Trophoblast cell (in vitro differentiated cells and primary cell): Measurements from ENCODE around the gene GRAMD2B. TPM values are rescaled to one million over a fixed set of nuclear protein-coding genes. Genes with fewer than 3 reads are reported as not detected.

Source experiments
- DNase-seq, 2 donors: peaks; one replicate each; pipeline ENCODE4 v3.0.0-alpha.2; 2016
- H2AFZ ChIP-seq: 2 replicates; pipeline ENCODE4 v1.6.1; 2013; ENCODE audit warnings: low read length, moderate library complexity, mild to moderate bottlenecking; ENCODE audit not compliant: insufficient read depth, poor library complexity
- H2AK5ac ChIP-seq: 2 replicates; pipeline ENCODE4 v1.6.1; 2013; ENCODE audit warnings: mild to moderate bottlenecking, low read length
- H2BK120ac ChIP-seq: 2 replicates; pipeline ENCODE4 v1.6.1; 2013; ENCODE audit warnings: low read length, mild to moderate bottlenecking, moderate library complexity; ENCODE audit not compliant: insufficient read depth, poor library complexity
- H2BK12ac ChIP-seq: 2 replicates; pipeline ENCODE4 v1.6.1; 2013; ENCODE audit warnings: mild to moderate bottlenecking, low read length, moderate library complexity
- H2BK5ac ChIP-seq: 2 replicates; pipeline ENCODE4 v1.6.1; 2013; ENCODE audit warnings: low read length, low read depth, moderate library complexity, mild to moderate bottlenecking; ENCODE audit not compliant: poor library complexity
- H3K14ac ChIP-seq: 2 replicates; pipeline ENCODE4 v1.6.1; 2013; ENCODE audit warnings: mild to moderate bottlenecking, low read length
- H3K18ac ChIP-seq: 2 replicates; pipeline ENCODE4 v1.6.1; 2013; ENCODE audit warnings: mild to moderate bottlenecking, low read length
- H3K23ac ChIP-seq: 2 replicates; pipeline ENCODE4 v1.6.1; 2013; ENCODE audit warnings: low read length
- H3K27ac ChIP-seq: 2 replicates; pipeline ENCODE4 v1.5.1; 2013; ENCODE audit warnings: low read depth, mild to moderate bottlenecking, inconsistent platforms, low read length, moderate library complexity
- H3K27me3 ChIP-seq: 2 replicates; pipeline ENCODE4 v1.6.1; 2013; ENCODE audit warnings: inconsistent platforms, mild to moderate bottlenecking, low read length, moderate library complexity; ENCODE audit not compliant: insufficient read depth
- H3K36me3 ChIP-seq, 2 experiments: 1 replicate in 1 of 2; 2 replicates in 1 of 2; pipeline ENCODE4 v1.6.1; 2013; ENCODE audit warnings: low read length in 2 of 2, mild to moderate bottlenecking in 2 of 2, moderate library complexity in 1 of 2; ENCODE audit not compliant: insufficient read depth in 2 of 2, control insufficient read depth in 1 of 2
- H3K4ac ChIP-seq: 2 replicates; pipeline ENCODE4 v1.6.1; 2013; ENCODE audit warnings: low read depth, mild to moderate bottlenecking, low read length, moderate library complexity
- H3K4me1 ChIP-seq, 2 experiments: 1 replicate in 1 of 2; 2 replicates in 1 of 2; pipeline ENCODE4 v1.6.1; 2013; ENCODE audit warnings: low read length in 2 of 2, mild to moderate bottlenecking in 2 of 2, moderate library complexity in 1 of 2; ENCODE audit not compliant: insufficient read depth in 2 of 2, control insufficient read depth in 1 of 2
- H3K4me2 ChIP-seq: 2 replicates; pipeline ENCODE4 v1.6.1; 2013; ENCODE audit warnings: inconsistent platforms, mild to moderate bottlenecking, low read length, moderate library complexity
- H3K4me3 ChIP-seq: 2 replicates; pipeline ENCODE4 v1.5.1; 2013; ENCODE audit warnings: mild to moderate bottlenecking, low read depth, low read length, inconsistent platforms
- H3K79me1 ChIP-seq: one replicate; pipeline ENCODE4 v1.6.1; 2013; ENCODE audit warnings: low read length
- H3K79me2 ChIP-seq: 2 replicates; pipeline ENCODE4 v1.6.1; 2013; ENCODE audit warnings: low read length, mild to moderate bottlenecking; ENCODE audit not compliant: control insufficient read depth, insufficient read depth, poor library complexity
- H3K9ac ChIP-seq: 2 replicates; pipeline ENCODE4 v1.6.1; 2013; ENCODE audit warnings: mild to moderate bottlenecking, low read length
- H3K9me3 ChIP-seq: 2 replicates; pipeline ENCODE4 v1.6.1; 2013; ENCODE audit warnings: low read depth, mild to moderate bottlenecking, control low read depth, inconsistent platforms, low read length; ENCODE audit not compliant: insufficient read depth
- H4K12ac ChIP-seq: 2 replicates; pipeline ENCODE4 v1.6.1; 2013; ENCODE audit warnings: low read depth, mild to moderate bottlenecking, low read length, moderate library complexity
- H4K8ac ChIP-seq: 2 replicates; pipeline ENCODE4 v1.6.1; 2013; ENCODE audit warnings: low read depth, mild to moderate bottlenecking, low read length, moderate library complexity
- H4K91ac ChIP-seq: one replicate; pipeline ENCODE4 v1.6.1; 2013; ENCODE audit warnings: low read depth, mild to moderate bottlenecking, low read length, moderate library complexity
- WGBS: extraction: QIAGEN DNeasy Blood & Tissue Kit; methylation state at CpG from one replicate; pipeline ENCODE4 v1.1.7; 2013; ENCODE audit warnings: missing lambda C conversion rate; ENCODE audit not compliant: insufficient read length, insufficient coverage; ENCODE audit errors: extremely low coverage; 5-methylcytosine and 5-hydroxymethylcytosine counted together
- polyA plus RNA-seq: library from polyadenylated mRNA; stranded (reverse); fragments of 200-250 nt; gene quantifications from 2 replicates; pipeline ENCODE4 v1.2.3, GENCODE V29; 2013

GRAMD2B gene
- 98.6 and 107 TPM in 2 replicates for polyA plus RNA-seq

DNA sequence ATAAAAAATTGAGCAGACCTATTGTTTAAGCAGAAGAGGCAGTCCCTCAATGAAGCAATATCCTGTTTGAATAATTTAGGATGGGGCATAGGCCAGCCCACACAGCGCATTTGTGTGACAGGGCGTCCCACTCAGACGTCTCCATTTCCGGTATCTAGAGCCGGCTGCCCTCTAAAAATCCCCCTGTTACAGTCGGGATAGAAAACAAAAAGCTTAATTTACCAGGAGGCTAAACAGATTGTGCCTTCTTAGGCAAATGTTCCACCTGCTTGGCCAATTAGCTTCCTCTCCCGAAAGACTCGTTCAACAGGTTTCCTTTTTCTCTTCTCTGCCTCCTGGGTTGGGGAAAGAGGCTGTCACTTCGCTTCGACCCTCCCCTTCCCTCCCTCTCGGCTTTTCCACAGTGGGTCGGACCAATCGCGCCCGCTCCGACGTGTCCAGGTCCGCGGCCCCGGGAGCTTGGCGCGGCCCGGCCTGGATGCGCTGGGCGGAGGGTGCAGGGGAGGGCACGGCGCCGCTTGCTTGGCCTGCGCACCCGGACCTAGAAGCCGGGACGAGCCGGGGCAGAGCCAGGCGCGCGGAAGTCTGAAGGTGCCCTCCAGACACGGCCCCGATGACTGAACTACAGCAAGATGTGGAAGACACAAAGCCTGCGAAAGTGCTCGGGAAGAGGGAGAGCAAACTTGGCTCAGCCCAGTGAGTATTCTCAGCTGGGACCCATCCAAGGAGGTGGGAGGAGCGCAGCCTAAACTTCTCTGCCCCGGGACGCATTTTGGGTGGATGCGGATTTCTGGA is at the start of gene GRAMD2B:
Gene GRAMD2B, plus strand, starts transcription at position 416 of the 795 bp plus-strand sequence. Its CDS starts 198 bp downstream, at position 614.
- peaks cover 4% of the 10 kb centered on the region for H3K79me1 ChIP-seq
- peak within 1 kb of the TSS; percentile 12 for H4K91ac ChIP-seq
- H3K4ac ChIP-seq: no peak within 1 kb of the TSS
- no peak within 1 kb of the TSS for H2BK120ac ChIP-seq
- H4K8ac ChIP-seq: peak within 1 kb of the TSS; percentile 0
- no peak within 1 kb of the TSS for H2BK12ac ChIP-seq
- H2AK5ac ChIP-seq: no peak within 1 kb of the TSS
- H3K4me1 ChIP-seq: peaks cover 0 to 2% of the 10 kb centered on the region in 2 experiments
- WGBS: no CpG with 5 or more reads among the region's 44 CpGs
- no peaks in the 10 kb centered on the region for H3K9me3 ChIP-seq
- H3K4me3 ChIP-seq: peak within 1 kb of the TSS; percentile 86
- H3K27me3 ChIP-seq: no peaks in the 10 kb centered on the region
- peak within 1 kb of the TSS; percentile 68 for H3K27ac ChIP-seq
- H3K9ac ChIP-seq: peak within 1 kb of the TSS; percentile 89
- H3K4me2 ChIP-seq: peak within 1 kb of the TSS; percentile 65
- peaks cover 4% of the 10 kb centered on the region for H3K79me2 ChIP-seq
- H3K14ac ChIP-seq: peak within 1 kb of the TSS; percentile 2
- H3K36me3 ChIP-seq: peaks cover 0 to 3% of the 10 kb centered on the region in 2 experiments
- H2AFZ ChIP-seq: peak within 1 kb of the TSS; percentile 4
- peak within 1 kb of the TSS; percentile 1 for H4K12ac ChIP-seq
- peak; percentile 88 to 95 for DNase-seq
- peak within 1 kb of the TSS; percentile 4 for H2BK5ac ChIP-seq
- no peak within 1 kb of the TSS for H3K18ac ChIP-seq
- H3K23ac ChIP-seq: no peak within 1 kb of the TSS

- H2BK120ac ChIP-seq: no peak overlapping the region
- no peak overlapping the region for H2BK12ac ChIP-seq
- H3K4me1 ChIP-seq: peaks cover 8 to 13% of the 10 kb centered on the region in 2 experiments
- no peak overlapping the region for H3K14ac ChIP-seq
- H4K12ac ChIP-seq: no peak overlapping the region
- peaks cover 6% of the 10 kb centered on the region for H3K79me1 ChIP-seq
- no peak overlapping the region for H3K4ac ChIP-seq
- no peak overlapping the region for H4K91ac ChIP-seq
- no CpG with 5 or more reads among the region's 1 CpG for WGBS
- H3K36me3 ChIP-seq: peaks cover 0 to 2% of the 10 kb centered on the region in 2 experiments
- no peaks in the 10 kb centered on the region for H3K27me3 ChIP-seq
- no peak overlapping the region for H3K18ac ChIP-seq
- peaks cover 2% of the 10 kb centered on the region for H3K79me2 ChIP-seq
- H4K8ac ChIP-seq: no peak overlapping the region
- no peaks in the 10 kb centered on the region for H3K9me3 ChIP-seq
- H3K27ac ChIP-seq: no peak overlapping the region
- no peak overlapping the region for H2AK5ac ChIP-seq
- DNase-seq: no peak
- no peak overlapping the region for H3K4me3 ChIP-seq
- H3K4me2 ChIP-seq: no peak overlapping the region
- no peak overlapping the region for H3K9ac ChIP-seq
- H3K23ac ChIP-seq: no peak overlapping the region
- no peak overlapping the region for H2AFZ ChIP-seq
- no peak overlapping the region for H2BK5ac ChIP-seq
These were observed 49.1 kb upstream of the GRAMD2B start for GRCh38 chr5:126374109-126374416.

DNA sequence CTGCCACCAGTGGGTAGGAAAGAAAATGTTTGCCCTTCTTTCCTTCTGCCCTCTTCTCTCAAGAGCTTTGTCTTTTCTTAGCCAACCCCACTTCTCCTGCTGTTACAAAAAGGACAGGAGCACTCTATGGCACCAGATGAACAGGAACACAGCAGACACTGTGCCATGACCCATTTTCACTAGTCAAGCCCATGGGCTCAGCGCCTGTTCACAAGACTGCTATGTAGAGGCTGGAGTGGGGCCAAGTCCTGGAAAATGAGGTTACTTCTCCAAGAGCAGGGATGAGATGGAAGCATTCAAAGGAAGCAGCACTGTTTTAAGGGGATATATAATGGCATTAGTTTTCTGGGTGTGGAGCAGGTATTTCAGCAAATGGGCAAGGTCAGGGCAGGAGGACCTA is 46.8 kb upstream of the GRAMD2B start:
- no peak overlapping the region for H2AK5ac ChIP-seq
- H4K91ac ChIP-seq: peak overlapping the region; percentile 52
- H3K4ac ChIP-seq: no peak overlapping the region
- no peak overlapping the region for H3K9ac ChIP-seq
- H2BK12ac ChIP-seq: peak overlapping the region; percentile 51
- no peaks in the 10 kb centered on the region for H3K9me3 ChIP-seq
- H3K79me1 ChIP-seq: peaks cover 6% of the 10 kb centered on the region
- peaks cover 6 to 11% of the 10 kb centered on the region in 2 experiments for H3K4me1 ChIP-seq
- no peak overlapping the region for H3K18ac ChIP-seq
- no peak overlapping the region for H4K12ac ChIP-seq
- H2BK5ac ChIP-seq: no peak overlapping the region
- no peak overlapping the region for H3K4me2 ChIP-seq
- WGBS: no CpG with 5 or more reads among the region's 1 CpG
- H3K23ac ChIP-seq: no peak overlapping the region
- H3K27me3 ChIP-seq: no peaks in the 10 kb centered on the region
- no peak overlapping the region for H2AFZ ChIP-seq
- peaks cover 2% of the 10 kb centered on the region for H3K79me2 ChIP-seq
- H4K8ac ChIP-seq: no peak overlapping the region
- no peak overlapping the region for H3K14ac ChIP-seq
- no peak for DNase-seq
- H2BK120ac ChIP-seq: no peak overlapping the region
- no peak overlapping the region for H3K27ac ChIP-seq
- H3K36me3 ChIP-seq: peaks cover 0 to 2% of the 10 kb centered on the region in 2 experiments
- H3K4me3 ChIP-seq: no peak overlapping the region

DNA sequence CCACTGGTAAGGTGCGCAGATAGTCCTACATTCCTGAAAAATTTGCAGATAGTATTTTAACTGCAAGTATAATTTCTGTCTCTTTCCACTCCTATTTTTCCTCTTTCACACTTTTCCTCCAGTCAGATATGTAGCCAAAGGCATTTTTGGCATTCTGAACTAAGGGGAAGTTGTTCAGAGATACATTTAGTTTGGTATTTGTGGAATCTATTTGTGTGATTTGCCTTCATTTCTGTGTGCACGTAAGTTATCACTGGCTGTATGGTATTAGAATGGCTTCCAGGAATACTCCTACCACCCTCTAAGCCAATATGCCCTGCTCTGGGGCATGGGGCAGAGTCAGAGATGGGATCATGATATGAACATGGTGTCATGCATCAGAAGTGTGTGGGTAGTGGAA is 45.8 kb upstream of the GRAMD2B start:
- H4K91ac ChIP-seq: no peak overlapping the region
- H3K79me2 ChIP-seq: peaks cover 2% of the 10 kb centered on the region
- H4K12ac ChIP-seq: no peak overlapping the region
- H2AK5ac ChIP-seq: no peak overlapping the region
- DNase-seq: peak in 1 of 2 donors; percentile 88
- H3K36me3 ChIP-seq: peaks cover 0 to 2% of the 10 kb centered on the region in 2 experiments
- H3K79me1 ChIP-seq: peaks cover 6% of the 10 kb centered on the region
- H3K4me2 ChIP-seq: no peak overlapping the region
- no peak overlapping the region for H4K8ac ChIP-seq
- H3K23ac ChIP-seq: no peak overlapping the region
- peak overlapping the region; percentile 4 for H3K27ac ChIP-seq
- no peak overlapping the region for H3K4me3 ChIP-seq
- no peak overlapping the region for H2AFZ ChIP-seq
- H3K4ac ChIP-seq: no peak overlapping the region
- H3K9ac ChIP-seq: no peak overlapping the region
- H2BK120ac ChIP-seq: no peak overlapping the region
- peaks cover 6 to 11% of the 10 kb centered on the region in 2 experiments for H3K4me1 ChIP-seq
- H3K14ac ChIP-seq: no peak overlapping the region
- H3K18ac ChIP-seq: no peak overlapping the region
- H2BK12ac ChIP-seq: peak overlapping the region; percentile 87
- H2BK5ac ChIP-seq: no peak overlapping the region
- WGBS: no CpG with 5 or more reads among the region's 2 CpGs
- H3K27me3 ChIP-seq: no peaks in the 10 kb centered on the region
- no peaks in the 10 kb centered on the region for H3K9me3 ChIP-seq
